ENCODE results near the gene NEB. TPM values are rescaled to one million over a fixed set of nuclear protein-coding genes. Genes with fewer than 3 reads are reported as not detected.

Gene NEB
- total and polyA plus RNA-seq, 2 of the 4 experiments (the other 2 are of a cell fraction), result under 0.01 TPM; not detected in 1

DNA sequence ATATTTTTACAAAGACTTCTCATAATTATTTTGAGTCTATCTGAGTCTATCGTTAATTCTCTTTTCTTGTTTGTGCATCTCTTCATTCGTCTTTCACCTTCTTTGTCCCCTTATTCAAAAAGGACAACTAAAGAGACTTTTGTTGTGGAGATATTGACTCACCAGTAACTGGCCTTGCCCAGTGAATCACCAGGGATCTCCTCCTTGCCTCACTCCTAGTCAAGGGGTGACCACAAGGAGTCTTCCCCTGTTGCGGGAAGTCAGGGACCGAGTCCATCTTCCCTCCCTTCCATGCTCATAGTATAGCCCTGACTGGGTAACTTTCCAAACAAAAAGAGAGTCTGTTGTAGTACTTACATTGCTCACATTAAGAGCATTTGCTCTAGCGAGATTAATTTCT, 158.9 kb downstream of the NEB start:
- Histone ChIP-seq H4K8ac (ENCODE audit: low read depth in 2 of 2, low read length in 2 of 2) (no peak overlapping the region), H2BK5ac (ENCODE audit: low read depth, low read length, poor library complexity, severe bottlenecking) (no peak overlapping the region), H3K27ac (ENCODE audit: insufficient read depth, low read length) (no peak overlapping the region), H3K4me1 (ENCODE audit: control insufficient read depth, insufficient read depth, low read length) (no peaks in the 10 kb centered on the region), H2BK15ac (ENCODE audit: low read depth, low read length) (no peak overlapping the region), H2AK9ac (replicated peaks; ENCODE audit: low read depth, low read length, poor library complexity) (no peak overlapping the region), H3K14ac (replicated peaks; ENCODE audit: low read depth, low read length) (no peak overlapping the region), H3K9me1 (ENCODE audit: insufficient read depth, low read length) (no peaks in the 10 kb centered on the region), H3K4ac (ENCODE audit: low read depth, low read length) (no peak overlapping the region), H4K91ac (ENCODE audit: insufficient read depth, low read depth, low read length) (no peak overlapping the region), H4K20me1 (ENCODE audit: insufficient read depth, low read length) (no peaks in the 10 kb centered on the region), H2AFZ (replicated peaks; ENCODE audit: low read length, poor library complexity) (no peak overlapping the region), H3K4me3 (ENCODE audit: insufficient read depth, low read depth, low read length) (no peak overlapping the region), H2BK20ac (ENCODE audit: low read depth, low read length) (no peak overlapping the region), H3K36me3 (ENCODE audit: control insufficient read depth, insufficient read depth, low read length) (no peaks in the 10 kb centered on the region), H3K4me2 (ENCODE audit: low read depth, low read length) (no peak overlapping the region), H3K56ac (ENCODE audit: extremely low read depth, insufficient read depth, low read length) (no peak overlapping the region), H2AK5ac (ENCODE audit: low read depth, low read length) (no peak overlapping the region), H3K23ac (ENCODE audit: low read depth, low read length) (no peak overlapping the region), H3K79me1 (ENCODE audit: low read depth in 1 of 2, low read length in 2 of 2) (no peaks in the 10 kb centered on the region), H3K9ac (ENCODE audit: low read depth, low read length) (no peak overlapping the region), H3K18ac (ENCODE audit: low read depth, low read length) (no peak overlapping the region), H3K9me3 (ENCODE audit: control insufficient read depth, insufficient read depth, low read length) (no peaks in the 10 kb centered on the region), H4K5ac (ENCODE audit: low read depth, low read length) (no peak overlapping the region), H2BK120ac (ENCODE audit: low read depth, low read length) (no peak overlapping the region), H3K27me3 (ENCODE audit: control insufficient read depth, insufficient read depth, low read length) (no peaks in the 10 kb centered on the region)
- ATAC-seq (ENCODE audit: low read depth), result no peak
- no CpG with 5 or more reads among the region's 5 CpGs for WGBS, 2 experiments (ENCODE audit: extremely low coverage in 2 of 2, insufficient read length in 1 of 2)
- ChIA-PET POLR2A (ENCODE audit: unreplicated experiment) (no interaction called here), CTCF (no interaction called here)
- intact Hi-C loops (cut with micrococcal nuclease) (no loop called here), dilution Hi-C loops (cut with HindIII; ENCODE audit: low sequenced_read_pairs, unreplicated experiment) (no loop called here), in situ Hi-C loops (cut with MboI; ENCODE audit: low sequenced_read_pairs) (no loop called here)
- no peak for TF ChIP-seq SMC3 (IDR thresholded peaks at IDR 0.05; ENCODE audit: low read depth, low read length)
- no peak for TF ChIP-seq CEBPB (IDR thresholded peaks at IDR 0.05; ENCODE audit: low read depth, low read length)
- TF ChIP-seq, protein P1, sequence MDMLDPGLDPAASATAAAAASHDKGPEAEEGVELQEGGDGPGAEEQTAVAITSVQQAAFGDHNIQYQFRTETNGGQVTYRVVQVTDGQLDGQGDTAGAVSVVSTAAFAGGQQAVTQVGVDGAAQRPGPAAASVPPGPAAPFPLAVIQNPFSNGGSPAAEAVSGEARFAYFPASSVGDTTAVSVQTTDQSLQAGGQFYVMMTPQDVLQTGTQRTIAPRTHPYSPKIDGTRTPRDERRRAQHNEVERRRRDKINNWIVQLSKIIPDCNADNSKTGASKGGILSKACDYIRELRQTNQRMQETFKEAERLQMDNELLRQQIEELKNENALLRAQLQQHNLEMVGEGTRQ (IDR thresholded peaks at IDR 0.05; ENCODE audit: low read depth, low read length), result no peak
- TF ChIP-seq, protein P2, sequence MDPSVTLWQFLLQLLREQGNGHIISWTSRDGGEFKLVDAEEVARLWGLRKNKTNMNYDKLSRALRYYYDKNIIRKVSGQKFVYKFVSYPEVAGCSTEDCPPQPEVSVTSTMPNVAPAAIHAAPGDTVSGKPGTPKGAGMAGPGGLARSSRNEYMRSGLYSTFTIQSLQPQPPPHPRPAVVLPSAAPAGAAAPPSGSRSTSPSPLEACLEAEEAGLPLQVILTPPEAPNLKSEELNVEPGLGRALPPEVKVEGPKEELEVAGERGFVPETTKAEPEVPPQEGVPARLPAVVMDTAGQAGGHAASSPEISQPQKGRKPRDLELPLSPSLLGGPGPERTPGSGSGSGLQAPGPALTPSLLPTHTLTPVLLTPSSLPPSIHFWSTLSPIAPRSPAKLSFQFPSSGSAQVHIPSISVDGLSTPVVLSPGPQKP (IDR thresholded peaks at IDR 0.05; ENCODE audit: borderline replicate concordance, low read depth, low read length), result no peak
- TF ChIP-seq MXI1 (IDR thresholded peaks at IDR 0.05; ENCODE audit: borderline replicate concordance, low read depth, low read length), result no peak
- TF ChIP-seq, protein P3, sequence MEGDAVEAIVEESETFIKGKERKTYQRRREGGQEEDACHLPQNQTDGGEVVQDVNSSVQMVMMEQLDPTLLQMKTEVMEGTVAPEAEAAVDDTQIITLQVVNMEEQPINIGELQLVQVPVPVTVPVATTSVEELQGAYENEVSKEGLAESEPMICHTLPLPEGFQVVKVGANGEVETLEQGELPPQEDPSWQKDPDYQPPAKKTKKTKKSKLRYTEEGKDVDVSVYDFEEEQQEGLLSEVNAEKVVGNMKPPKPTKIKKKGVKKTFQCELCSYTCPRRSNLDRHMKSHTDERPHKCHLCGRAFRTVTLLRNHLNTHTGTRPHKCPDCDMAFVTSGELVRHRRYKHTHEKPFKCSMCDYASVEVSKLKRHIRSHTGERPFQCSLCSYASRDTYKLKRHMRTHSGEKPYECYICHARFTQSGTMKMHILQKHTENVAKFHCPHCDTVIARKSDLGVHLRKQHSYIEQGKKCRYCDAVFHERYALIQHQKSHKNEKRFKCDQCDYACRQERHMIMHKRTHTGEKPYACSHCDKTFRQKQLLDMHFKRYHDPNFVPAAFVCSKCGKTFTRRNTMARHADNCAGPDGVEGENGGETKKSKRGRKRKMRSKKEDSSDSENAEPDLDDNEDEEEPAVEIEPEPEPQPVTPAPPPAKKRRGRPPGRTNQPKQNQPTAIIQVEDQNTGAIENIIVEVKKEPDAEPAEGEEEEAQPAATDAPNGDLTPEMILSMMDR (conservative IDR thresholded peaks at IDR 0.05; ENCODE audit: low read depth, low read length), result no peak
- TF ChIP-seq NFE2L2 (IDR thresholded peaks at IDR 0.05; ENCODE audit: low read depth, low read length), result no peak
- no peak for TF ChIP-seq RFX5 (IDR thresholded peaks at IDR 0.05; ENCODE audit: low read depth, low read length)
- TF ChIP-seq MAFK (IDR thresholded peaks at IDR 0.05; ENCODE audit: low read depth, low read length), result no peak
- TF ChIP-seq MAZ (IDR thresholded peaks at IDR 0.05; ENCODE audit: borderline replicate concordance, low read depth, low read length), result no peak
- TF ChIP-seq POLR2A (IDR thresholded peaks at IDR 0.05; ENCODE audit: low read depth, low read length), result no peak
- TF ChIP-seq CHD1 (IDR thresholded peaks at IDR 0.05; ENCODE audit: low read depth, low read length), result no peak
- TF ChIP-seq RCOR1 (IDR thresholded peaks at IDR 0.05; ENCODE audit: insufficient replicate concordance, low read length), result no peak
- TF ChIP-seq RAD21 (IDR thresholded peaks at IDR 0.05; ENCODE audit: low read length), result no peak
- no peak for DNase-seq
- BruUV-seq (replicated peaks), result no TSS peak

Data from IMR-90 (cell line).